HepG2 (cell line): ENCODE results near the gene SMYD4. TPM values are rescaled to one million over a fixed set of nuclear protein-coding genes. Genes with fewer than 3 reads are reported as not detected.
A peak's percentile ranks its signal among the peaks of the same experiment; 100 is the strongest.

Experiments
- AKAP8 ChIP-seq: sonication (generic); formaldehyde crosslinking; IDR thresholded peaks from 2 replicates; pipeline ENCODE4 v1.5.1; 2020; ENCODE audit warnings: mild to moderate bottlenecking, missing genetic modification reagents
- CEBPB ChIP-seq: IDR thresholded peaks from 2 replicates; pipeline ENCODE4 v1.6.1; 2011; ENCODE audit warnings: low read depth, low read length, improper control_type of control experiment, borderline replicate concordance
- HMGA1 ChIP-seq: sonication (generic); formaldehyde crosslinking; conservative IDR thresholded peaks from 2 replicates; pipeline ENCODE4 v1.4.0; 2020; ENCODE audit warnings: missing genetic modification reagents
- HNF4A ChIP-seq: sonication (generic); formaldehyde crosslinking; IDR thresholded peaks from 2 replicates; pipeline ENCODE4 v1.4.0; 2020; ENCODE audit warnings: missing genetic modification reagents
- KLF16 ChIP-seq, 2 experiments: sonication (generic) in 1 of 2; formaldehyde crosslinking in 1 of 2; IDR thresholded peaks; 2 replicates each; pipeline versions ENCODE4 v1.6.1 to v1.8.0; 2016 to 2023; ENCODE audit warnings: missing genetic modification reagents in 2 of 2, missing compliant biosample characterization in 1 of 2
- NAIF1 ChIP-seq: sonication (generic); formaldehyde crosslinking; IDR thresholded peaks from 2 replicates; pipeline ENCODE4 v1.5.0; 2020; ENCODE audit warnings: mild to moderate bottlenecking, missing genetic modification reagents, borderline replicate concordance
- NR1H2 ChIP-seq: sonication (generic); formaldehyde crosslinking; IDR thresholded peaks from 2 replicates; pipeline ENCODE4 v1.8.1; 2022; ENCODE audit warnings: low read depth, missing genetic modification reagents, borderline replicate concordance
- SRSF9 ChIP-seq: fragments of 200-400 bp; formaldehyde crosslinking; IDR thresholded peaks from 2 replicates; pipeline ENCODE4 v1.6.1; 2018; ENCODE audit warnings: borderline replicate concordance, mild to moderate bottlenecking, low read depth, low read length; ENCODE audit not compliant: insufficient read depth, poor library complexity, severe bottlenecking
- SYNCRIP ChIP-seq: fragments of 200-400 bp; formaldehyde crosslinking; IDR thresholded peaks from 2 replicates; pipeline ENCODE4 v1.6.1; 2018; ENCODE audit warnings: mild to moderate bottlenecking, low read depth, low read length; ENCODE audit not compliant: insufficient read depth
- ZFP37 ChIP-seq: sonication (generic); formaldehyde crosslinking; IDR thresholded peaks from 2 replicates; pipeline ENCODE4 v1.4.0; 2020; ENCODE audit warnings: missing genetic modification reagents, borderline replicate concordance
- ZFY ChIP-seq: sonication (generic); formaldehyde crosslinking; IDR thresholded peaks from 2 replicates; pipeline ENCODE4 v1.4.0; 2020; ENCODE audit warnings: missing genetic modification reagents
- ZNF17 ChIP-seq: sonication (generic); formaldehyde crosslinking; IDR thresholded peaks from 2 replicates; pipeline ENCODE4 v1.5.0; 2020; ENCODE audit warnings: mild to moderate bottlenecking, missing genetic modification reagents
- ZNF367 ChIP-seq: sonication (generic); formaldehyde crosslinking; IDR thresholded peaks from 2 replicates; pipeline ENCODE4 v1.4.0; 2020; ENCODE audit warnings: missing genetic modification reagents, borderline replicate concordance
- ZNF558 ChIP-seq: sonication (generic); formaldehyde crosslinking; IDR thresholded peaks from 2 replicates; pipeline ENCODE4 v1.9.0; 2022; ENCODE audit warnings: mild to moderate bottlenecking, missing genetic modification reagents, borderline replicate concordance
- ZNF737 ChIP-seq: sonication (generic); formaldehyde crosslinking; IDR thresholded peaks from 2 replicates; pipeline ENCODE4 v1.5.0; 2020; ENCODE audit warnings: missing genetic modification reagents, mild to moderate bottlenecking, borderline replicate concordance
- ZSCAN20 ChIP-seq: sonication (generic); formaldehyde crosslinking; IDR thresholded peaks from 2 replicates; pipeline ENCODE4 v1.4.0; 2020; ENCODE audit warnings: missing genetic modification reagents, mild to moderate bottlenecking, borderline replicate concordance
- polyA plus RNA-seq, 8 experiments: library from polyadenylated mRNA; depleted of rRNA in 3 of 8; stranded (reverse) in 7 of 8; unstranded in 1 of 8; fragments of >200 nt; fragmentation: Illumina TruSeq in 4 of 8; extraction: Trizol in 4 of 8; gene quantifications; 2 replicates each; pipeline versions ENCODE4 v1.2.1 to v1.2.3, GENCODE V29; 2011 to 2016; ENCODE audit warnings: low read depth in 4 of 8, missing spikeins in 1 of 8, mixed read lengths in 1 of 8; ENCODE audit not compliant: insufficient read depth in 1 of 8
- total RNA-seq, 5 experiments: library from RNA; depleted of rRNA; stranded (reverse); fragments of >200 nt; fragmentation: Illumina TruSeq; extraction: Trizol; gene quantifications; 2 replicates each; pipeline ENCODE4 v1.2.3, GENCODE V29; 2016; ENCODE audit warnings: low read depth in 1 of 5
- TF ChIP-seq, protein P1 (sequence below): sonication (generic); formaldehyde crosslinking; IDR thresholded peaks from 2 replicates; pipeline ENCODE4 v1.5.0; 2020; ENCODE audit warnings: mild to moderate bottlenecking, missing genetic modification reagents
- TF ChIP-seq, protein P2 (sequence below): IDR thresholded peaks from 2 replicates; pipeline ENCODE4 v1.6.1; 2016; ENCODE audit warnings: low read depth, borderline replicate concordance
- TF ChIP-seq, protein P3 (sequence below): sonication (generic); formaldehyde crosslinking; IDR thresholded peaks from 2 replicates; pipeline ENCODE4 v1.9.0; 2021; ENCODE audit warnings: missing genetic modification reagents, mild to moderate bottlenecking, borderline replicate concordance
- TF ChIP-seq, protein P4 (sequence below): sonication (generic); formaldehyde crosslinking; IDR thresholded peaks from 2 replicates; pipeline ENCODE4 v1.8.0; 2022; ENCODE audit warnings: missing genetic modification reagents, mild to moderate bottlenecking, borderline replicate concordance
- TF ChIP-seq, protein P5 (sequence below): sonication (generic); IDR thresholded peaks from 2 replicates; pipeline ENCODE4 v1.6.1; 2016; ENCODE audit warnings: low read depth, borderline replicate concordance

Gene SMYD4
- total and polyA plus RNA-seq, 2 of the 13 experiments (the other 11 are each of a cell fraction or from before 2014, with no cell fraction given): 7.4 to 11.3 TPM

DNA sequence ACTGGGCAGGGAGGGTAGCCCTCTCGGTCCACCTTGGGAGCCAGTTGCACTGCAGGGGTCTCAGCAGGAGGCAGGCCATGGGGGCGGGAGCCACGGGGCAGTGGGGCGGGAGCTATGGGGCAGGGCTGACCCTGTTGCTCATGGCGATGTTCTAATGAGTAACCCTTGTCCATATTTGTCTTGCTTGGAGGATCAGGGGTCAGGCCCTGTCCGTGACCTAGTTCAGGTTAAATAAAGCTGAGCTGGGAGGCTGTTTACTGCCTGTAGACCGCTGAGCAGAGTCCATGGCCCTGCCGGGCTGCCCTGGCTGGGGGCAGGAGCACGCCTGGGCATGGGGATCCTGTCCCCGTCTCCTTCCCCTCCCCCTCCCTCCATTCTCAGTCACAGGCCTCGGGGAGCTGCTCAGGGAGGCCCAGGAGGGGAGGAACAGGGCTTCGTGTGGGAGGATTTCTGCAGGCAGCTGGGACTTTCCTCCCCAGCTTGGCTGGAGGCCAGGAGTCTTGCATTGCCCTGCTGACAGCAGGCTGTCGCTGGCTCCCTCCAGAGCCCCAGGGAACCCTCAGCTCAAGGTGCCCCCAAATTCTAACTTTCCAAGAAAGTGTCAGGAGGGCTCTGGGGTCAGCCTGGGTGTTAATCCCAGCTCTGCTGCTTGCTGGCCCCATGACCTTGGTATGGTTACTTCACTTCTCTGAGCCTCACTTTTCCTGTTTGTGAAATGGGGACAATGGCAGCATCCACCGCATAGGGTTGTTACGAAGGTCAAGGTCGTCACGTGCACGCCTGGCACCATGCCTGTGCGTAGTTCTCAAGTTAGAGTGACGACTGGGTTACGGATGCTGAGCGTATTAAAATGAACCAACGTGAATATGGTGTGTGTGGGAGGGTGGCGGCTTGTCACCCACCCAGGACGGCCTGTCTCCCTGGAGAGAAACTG, 93.1 kb downstream of the SMYD4 start (continued):
- TF ChIP-seq, protein P1, sequence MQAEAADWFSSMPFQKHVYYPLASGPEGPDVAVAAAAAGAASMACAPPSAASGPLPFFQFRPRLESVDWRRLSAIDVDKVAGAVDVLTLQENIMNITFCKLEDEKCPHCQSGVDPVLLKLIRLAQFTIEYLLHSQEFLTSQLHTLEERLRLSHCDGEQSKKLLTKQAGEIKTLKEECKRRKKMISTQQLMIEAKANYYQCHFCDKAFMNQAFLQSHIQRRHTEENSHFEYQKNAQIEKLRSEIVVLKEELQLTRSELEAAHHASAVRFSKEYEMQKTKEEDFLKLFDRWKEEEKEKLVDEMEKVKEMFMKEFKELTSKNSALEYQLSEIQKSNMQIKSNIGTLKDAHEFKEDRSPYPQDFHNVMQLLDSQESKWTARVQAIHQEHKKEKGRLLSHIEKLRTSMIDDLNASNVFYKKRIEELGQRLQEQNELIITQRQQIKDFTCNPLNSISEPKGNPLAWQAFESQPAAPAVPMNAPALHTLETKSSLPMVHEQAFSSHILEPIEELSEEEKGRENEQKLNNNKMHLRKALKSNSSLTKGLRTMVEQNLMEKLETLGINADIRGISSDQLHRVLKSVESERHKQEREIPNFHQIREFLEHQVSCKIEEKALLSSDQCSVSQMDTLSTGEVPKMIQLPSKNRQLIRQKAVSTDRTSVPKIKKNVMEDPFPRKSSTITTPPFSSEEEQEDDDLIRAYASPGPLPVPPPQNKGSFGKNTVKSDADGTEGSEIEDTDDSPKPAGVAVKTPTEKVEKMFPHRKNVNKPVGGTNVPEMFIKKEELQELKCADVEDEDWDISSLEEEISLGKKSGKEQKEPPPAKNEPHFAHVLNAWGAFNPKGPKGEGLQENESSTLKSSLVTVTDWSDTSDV: no peak
- TF ChIP-seq AKAP8 (peak; percentile 88), SRSF9 (no peak), ZNF737 (CRISPR knock-in tag) (no peak), ZNF367 (CRISPR knock-in tag) (0 out of 2 replicates have a peak, but pooled peaks have one; percentile 21), ZNF558 (CRISPR knock-in tag) (no peak), ZFP37 (CRISPR knock-in tag) (no peak; the same call in 1 of the 2 replicates), HNF4A (CRISPR knock-in tag) (peak; percentile 98), ZNF17 (CRISPR knock-in tag) (no peak), ZSCAN20 (peak; percentile 59; the same call in 1 of the 2 replicates), HMGA1 (CRISPR knock-in tag) (no peak), CEBPB (peak; percentile 44; the same call in 1 of the 2 replicates), ZFY (CRISPR knock-in tag) (peak; percentile 43), KLF16 (CRISPR knock-in tag; IDR thresholded peaks at IDR 0.05) (peak in 1 of 2 experiments; percentile 89; a peak in 2 of 4 replicates), NR1H2 (CRISPR knock-in tag) (peak; percentile 75; the same call in 1 of the 2 replicates), NAIF1 (CRISPR knock-in tag) (peak; percentile 89; the same call in 1 of the 2 replicates), SYNCRIP (no peak)
- TF ChIP-seq, protein P2, sequence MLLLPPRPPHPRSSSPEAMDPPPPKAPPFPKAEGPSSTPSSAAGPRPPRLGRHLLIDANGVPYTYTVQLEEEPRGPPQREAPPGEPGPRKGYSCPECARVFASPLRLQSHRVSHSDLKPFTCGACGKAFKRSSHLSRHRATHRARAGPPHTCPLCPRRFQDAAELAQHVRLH (CRISPR knock-in tag): peak; percentile 68
- TF ChIP-seq, protein P3, sequence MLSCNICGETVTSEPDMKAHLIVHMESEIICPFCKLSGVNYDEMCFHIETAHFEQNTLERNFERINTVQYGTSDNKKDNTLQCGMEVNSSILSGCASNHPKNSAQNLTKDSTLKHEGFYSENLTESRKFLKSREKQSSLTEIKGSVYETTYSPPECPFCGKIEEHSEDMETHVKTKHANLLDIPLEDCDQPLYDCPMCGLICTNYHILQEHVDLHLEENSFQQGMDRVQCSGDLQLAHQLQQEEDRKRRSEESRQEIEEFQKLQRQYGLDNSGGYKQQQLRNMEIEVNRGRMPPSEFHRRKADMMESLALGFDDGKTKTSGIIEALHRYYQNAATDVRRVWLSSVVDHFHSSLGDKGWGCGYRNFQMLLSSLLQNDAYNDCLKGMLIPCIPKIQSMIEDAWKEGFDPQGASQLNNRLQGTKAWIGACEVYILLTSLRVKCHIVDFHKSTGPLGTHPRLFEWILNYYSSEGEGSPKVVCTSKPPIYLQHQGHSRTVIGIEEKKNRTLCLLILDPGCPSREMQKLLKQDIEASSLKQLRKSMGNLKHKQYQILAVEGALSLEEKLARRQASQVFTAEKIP (CRISPR knock-in tag): no peak
- TF ChIP-seq, protein P4, sequence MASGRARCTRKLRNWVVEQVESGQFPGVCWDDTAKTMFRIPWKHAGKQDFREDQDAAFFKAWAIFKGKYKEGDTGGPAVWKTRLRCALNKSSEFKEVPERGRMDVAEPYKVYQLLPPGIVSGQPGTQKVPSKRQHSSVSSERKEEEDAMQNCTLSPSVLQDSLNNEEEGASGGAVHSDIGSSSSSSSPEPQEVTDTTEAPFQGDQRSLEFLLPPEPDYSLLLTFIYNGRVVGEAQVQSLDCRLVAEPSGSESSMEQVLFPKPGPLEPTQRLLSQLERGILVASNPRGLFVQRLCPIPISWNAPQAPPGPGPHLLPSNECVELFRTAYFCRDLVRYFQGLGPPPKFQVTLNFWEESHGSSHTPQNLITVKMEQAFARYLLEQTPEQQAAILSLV (CRISPR knock-in tag): no peak; the same call in 1 of the 2 replicates
- TF ChIP-seq, protein P5, sequence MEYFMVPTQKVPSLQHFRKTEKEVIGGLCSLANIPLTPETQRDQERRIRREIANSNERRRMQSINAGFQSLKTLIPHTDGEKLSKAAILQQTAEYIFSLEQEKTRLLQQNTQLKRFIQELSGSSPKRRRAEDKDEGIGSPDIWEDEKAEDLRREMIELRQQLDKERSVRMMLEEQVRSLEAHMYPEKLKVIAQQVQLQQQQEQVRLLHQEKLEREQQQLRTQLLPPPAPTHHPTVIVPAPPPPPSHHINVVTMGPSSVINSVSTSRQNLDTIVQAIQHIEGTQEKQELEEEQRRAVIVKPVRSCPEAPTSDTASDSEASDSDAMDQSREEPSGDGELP: peak; percentile 89
